ENCODE results near the gene CTNS.

Gene CTNS

DNA sequence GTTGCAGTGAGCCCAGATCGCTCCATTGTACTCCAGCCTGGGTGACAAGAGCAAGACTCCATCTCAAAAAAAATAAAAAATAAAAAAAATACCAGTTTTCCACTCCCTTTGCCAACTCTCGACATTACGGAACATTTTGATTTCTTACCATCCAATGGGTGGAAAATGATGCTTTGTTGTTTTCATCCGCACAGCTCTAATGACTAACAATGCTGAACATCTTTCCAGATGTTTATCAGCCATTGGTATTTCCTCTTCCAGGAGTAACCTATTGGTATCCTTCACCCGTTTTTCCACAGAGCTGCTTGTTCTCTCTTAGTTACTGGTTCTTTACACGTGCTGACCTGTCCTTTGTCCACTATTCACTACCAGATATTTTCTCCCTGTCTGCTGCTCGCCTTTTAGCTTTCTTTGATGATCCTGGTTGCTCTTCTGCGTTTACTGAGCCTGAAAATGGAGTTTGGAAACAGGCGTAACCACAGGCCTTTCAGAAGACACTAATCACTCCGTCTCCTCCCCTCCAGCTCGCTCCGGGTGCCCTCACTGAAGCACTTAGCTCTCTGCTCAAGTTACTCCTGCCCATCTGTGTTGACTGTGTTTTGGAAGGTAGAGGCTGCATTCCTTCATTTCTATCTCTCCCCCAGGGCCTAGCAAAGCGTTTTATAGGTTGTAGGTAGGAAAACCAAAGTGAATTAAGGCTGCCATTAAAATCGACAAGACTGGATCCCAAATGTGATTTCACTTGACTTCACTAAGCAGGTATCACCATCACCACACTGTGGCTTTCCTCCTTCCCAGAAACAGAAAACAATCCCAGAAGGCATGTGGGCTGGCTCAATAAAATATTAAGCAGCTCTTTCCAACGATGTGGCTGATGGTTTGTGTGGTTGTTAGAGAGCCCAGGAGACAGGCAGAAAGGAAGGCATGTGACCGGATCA lies 9.5 kb upstream of the CTNS start:
- DNase-seq, result no peak

DNA sequence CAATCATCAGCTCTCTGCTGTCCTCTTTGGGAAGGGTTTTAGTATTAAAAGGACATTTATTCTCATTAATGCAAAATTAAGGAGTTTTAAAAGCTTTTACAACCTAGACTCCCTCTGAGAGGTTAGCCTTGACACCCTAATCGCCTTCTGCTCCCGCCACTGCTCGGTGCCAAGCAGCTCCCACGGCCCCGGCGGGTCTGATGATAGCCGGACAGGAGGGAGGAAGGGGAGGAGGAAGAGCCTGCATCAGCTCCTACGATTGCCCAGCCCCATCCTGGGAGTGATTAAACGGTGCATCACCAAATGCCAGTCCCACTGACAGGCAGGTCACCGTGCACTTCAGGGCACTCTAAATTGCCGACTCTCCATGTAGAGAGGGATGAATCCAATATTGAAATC lies 8.8 kb upstream of the CTNS start:
- DNase-seq, result no peak

DNA sequence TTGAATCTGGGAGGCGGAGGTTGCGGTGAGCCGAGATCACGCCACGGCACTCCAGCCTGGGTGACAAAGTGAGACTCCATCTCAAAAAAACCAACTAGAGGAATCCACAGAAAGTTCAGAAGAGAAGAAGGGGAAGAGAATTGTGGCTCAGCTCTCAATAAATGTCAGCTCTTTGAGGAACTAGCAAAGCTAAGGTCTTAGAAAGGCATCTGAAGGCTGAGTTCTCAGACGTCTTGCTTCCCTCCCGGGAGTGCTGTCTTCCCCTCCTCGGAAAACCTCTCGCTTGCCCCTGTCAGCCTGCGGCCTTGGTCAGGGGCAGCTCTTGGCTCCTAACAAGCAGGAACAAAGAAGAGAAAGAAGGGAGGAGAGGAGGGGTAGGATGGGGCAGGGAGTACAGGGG lies 5.8 kb upstream of the CTNS start:
- no peak for DNase-seq

DNA sequence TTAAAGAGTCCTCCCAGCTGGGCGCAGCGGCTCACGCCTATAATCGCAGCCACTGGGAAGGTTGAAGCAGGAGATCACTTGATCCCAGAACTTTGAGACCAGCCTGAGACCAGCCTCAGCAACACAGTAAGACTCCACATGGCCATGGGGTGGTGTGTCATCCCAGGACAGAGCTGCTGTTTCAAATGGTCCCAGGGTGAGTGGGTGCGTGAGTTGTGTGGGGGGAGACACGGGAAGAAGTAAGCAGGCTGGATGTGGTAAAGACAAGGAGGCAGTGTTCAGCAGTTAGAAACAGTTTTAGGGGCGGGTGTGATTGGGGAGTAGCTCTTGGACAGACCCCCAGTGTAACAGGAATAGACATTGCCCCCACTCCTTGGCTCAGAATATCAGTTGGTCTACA lies 4.3 kb upstream of the CTNS start:
- no peak for DNase-seq

DNA sequence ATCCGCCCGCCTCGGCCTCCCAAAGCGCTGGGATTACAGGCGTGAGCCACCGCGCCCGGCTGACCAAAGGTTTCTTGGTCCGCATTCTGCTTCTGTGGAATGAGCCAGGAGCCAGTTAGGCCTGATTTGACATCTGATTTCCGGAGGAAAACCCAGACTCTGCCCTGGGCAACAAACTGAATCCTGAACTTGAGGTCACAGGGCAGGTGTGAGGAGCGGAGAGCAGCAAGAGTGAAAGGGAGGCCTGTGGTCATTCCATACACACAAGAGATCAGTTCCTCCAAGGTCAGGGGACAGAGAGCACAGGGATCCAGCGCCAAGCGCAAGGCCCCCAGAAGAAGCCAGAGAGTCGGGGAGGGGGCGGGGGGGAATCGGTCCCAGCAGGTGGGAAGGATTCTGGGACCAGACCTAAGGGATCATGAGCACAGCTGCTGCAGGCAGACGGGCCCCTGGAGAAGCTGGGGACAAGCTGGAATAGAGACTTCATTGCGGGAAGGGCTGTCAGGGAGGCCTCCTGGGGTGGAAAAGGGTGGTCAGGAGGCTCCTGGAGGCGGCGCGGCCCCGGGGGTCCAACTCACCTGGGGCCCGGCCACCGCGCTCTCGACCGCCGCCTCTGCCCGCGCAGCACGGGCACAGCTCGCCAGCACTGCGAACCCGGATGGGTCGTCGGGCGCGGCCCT lies 946 bp upstream of the CTNS start:
- DNase-seq, result peak; percentile 42

DNA sequence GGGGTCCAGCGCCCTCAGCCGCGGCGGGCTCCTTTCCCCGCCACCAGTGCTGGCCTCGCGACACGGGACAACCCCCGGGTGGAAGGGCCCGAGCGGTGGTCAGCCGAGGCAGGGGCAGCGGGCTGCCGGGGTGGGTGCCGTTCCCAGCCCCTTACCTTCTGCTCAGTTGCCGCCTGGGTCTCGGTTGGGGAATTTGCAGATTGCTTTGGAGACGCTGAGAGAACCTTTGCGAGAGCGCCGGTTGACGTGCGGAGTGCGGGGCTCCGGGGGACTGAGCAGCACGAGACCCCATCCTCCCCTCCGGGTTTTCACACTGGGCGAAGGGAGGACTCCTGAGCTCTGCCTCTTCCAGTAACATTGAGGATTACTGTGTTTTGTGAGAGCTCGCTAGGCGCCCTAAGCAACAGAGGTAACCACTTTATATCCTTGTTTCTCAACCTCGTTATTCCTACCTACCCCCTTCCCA lies 381 bp downstream of the CTNS start:
- DNase-seq, result no peak

DNA sequence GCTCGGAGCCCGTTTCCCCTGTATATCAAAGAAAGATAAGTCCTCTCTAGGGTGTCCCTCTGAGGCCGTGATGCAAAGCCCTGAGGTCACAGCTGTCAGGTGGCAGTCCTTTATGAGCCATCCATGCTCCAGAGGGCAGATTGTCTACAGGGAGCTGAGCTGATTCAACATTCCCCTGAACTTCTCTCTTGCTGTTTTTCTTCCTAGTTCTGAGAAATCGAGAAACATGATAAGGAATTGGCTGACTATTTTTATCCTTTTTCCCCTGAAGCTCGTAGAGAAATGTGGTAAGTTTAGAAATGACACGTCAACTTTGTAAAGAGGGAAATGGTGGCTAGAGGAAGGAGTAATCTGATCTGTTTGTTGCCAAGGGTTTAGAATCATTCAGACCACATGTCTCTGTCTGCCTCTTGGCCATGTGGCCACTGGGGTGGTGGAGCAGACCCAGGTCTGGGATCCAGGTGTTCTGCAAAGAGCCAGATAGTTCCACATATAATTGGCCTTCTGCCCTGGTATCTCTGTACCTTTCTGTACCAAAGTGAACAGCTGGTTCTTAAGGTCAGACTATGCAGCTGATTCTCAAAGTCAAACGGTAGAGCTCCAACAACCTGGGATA lies 3.5 kb downstream of the CTNS start:
- peak; percentile 84 for DNase-seq

DNA sequence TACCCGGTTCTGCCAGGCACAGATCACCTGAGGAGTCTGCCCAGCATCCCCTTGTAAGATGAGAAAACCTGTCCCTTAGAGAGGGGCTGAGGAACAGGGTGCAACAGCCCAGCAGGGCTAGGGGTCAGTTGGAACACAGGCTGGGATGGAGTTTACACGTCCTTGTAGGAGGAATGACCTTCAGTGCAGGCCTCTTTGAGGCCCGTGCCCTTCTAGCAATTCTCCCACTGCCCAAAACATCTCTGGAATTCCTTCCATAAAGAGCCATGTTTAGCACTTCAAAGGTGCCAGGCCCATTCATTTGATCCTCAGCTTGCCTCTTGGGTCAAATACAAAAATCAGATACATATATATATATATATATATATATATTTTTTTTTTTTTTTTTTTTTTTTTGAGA lies 4.5 kb downstream of the CTNS start:
- no peak for DNase-seq

DNA sequence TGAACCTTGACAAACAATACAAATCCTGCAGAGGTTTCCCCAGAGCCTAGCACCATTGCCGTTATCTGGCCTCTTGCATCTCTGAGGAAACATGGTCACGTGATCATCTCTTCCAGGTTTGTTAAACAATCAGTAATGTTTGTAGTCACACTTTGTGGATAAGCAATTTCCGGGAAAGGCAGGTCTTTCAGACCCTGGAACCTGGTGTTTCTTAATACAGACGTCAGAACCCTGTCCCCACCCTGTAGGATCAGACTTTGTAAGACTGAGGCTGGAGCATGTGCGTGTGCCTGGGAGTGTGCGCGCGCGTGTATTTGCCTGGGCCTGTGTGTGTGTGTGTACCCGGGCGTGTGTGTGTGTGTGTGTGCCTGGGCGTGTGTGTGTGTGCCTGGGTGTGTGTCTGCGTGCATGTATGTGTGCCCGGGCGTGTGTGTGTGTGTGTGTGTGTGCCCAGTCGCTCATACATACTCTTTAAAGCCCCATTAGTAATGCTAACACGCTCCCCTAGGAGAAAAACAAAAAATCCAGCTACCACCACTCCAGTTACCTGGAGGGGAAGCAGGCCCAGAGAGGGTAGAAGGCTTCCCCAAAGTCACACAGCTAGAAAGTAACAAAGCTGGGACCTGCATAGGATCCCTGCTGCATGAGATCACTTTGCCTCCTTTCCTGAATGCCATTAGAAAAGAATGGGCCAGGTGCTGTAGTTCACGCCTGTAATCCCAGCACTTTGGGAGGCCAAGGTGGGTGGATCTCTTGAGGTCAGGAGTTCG lies 5.3 kb downstream of the CTNS start:
- DNase-seq, result no peak

DNA sequence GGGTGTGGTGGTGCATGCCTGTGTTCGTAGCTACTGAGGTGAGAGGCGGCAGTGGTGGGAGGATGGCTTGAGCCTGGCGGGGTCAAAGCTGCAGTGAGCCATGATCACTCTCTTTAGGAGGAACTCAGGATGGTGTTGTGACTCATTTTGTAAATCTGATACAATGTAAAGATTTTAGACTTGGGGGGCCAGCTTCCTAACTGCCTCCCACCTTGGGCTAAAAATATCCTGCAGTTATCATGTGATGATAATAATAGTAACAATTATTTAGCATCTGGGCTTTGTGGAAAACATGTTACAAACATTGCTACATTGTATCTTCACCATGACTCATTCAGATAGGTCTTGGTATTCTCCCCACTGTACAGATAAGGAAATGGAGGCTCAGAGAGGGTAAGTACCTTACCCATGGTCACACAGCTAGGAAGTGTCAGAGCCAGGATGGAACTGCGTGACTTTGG lies 7.4 kb downstream of the CTNS start:
- DNase-seq, result no peak

DNA sequence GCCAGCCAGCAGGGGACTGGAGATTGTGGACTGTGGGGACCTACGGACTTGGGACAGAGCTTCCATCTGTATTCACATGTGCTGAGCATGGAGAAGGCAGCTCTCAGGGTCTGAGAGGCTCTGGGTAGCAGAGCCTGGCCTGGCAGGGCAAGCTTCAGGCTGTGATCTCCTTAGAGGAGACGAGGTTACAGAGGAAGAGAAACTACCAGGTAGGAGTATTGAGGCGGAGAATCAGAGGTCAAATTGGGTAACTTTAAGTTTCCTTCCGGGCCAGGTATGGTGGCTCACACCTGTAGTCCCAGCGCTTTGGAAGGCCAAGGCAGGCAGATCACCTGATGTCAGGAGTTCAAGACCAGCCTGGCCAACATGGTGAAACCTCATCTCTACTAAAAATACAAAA lies 8.8 kb downstream of the CTNS start:
- no peak for DNase-seq

DNA sequence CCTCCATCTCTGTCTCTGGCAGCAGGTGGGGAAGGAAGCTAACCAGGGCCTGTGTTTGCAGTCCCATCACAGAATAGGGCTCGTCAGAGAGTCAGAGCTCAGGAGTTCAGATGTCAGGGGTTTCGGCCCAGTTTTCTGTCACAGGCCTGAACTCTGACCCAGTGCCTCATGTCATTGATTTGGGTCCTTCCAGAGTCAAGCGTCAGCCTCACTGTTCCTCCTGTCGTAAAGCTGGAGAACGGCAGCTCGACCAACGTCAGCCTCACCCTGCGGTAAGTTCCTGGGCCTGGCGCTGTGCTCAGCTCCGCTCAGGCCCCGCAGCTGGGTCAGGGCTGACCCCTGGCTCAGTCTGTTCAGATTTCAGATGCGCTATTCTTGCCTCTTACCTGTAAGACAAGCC lies 10.7 kb downstream of the CTNS start:
- DNase-seq, result no peak

DNA sequence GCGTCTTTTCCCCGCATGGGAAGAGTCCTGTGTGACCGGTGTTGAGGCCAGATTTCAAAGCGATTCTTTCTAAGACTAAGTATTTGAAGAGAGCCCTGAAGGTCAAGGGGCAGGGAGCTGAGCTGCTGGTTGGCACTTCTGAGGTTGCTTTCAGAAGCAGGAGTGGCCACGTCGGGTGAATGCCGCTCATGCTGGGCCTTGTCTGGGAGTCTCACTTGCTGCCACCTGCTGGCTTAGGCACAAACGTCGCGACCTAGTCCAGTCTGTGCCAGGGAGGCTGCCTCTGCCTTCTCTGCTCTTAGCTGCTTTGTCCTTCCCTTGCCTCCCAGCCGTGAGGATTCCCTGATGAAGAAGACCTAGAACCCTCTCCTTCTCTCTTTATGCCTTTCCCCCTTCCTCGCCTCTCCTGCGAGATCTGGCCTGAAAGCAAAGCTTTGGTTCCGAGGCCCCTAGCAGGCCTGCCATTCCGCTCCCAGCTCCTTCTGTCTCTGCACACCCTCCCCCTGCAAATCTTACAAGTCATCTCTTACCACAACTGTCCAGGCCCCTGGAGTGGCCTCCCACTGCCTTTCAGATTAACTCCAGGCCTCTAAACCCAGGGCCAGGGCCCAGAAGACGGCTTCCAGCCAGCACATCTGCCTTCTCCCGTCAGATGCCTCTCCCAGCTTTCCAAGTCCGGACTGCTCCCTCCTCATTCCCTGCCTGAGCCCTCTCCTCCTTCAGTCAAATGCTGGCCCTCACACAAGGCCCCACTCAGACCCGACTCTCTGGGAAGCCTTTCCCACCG lies 11.4 kb downstream of the CTNS start:
- peak; percentile 47 for DNase-seq

DNA sequence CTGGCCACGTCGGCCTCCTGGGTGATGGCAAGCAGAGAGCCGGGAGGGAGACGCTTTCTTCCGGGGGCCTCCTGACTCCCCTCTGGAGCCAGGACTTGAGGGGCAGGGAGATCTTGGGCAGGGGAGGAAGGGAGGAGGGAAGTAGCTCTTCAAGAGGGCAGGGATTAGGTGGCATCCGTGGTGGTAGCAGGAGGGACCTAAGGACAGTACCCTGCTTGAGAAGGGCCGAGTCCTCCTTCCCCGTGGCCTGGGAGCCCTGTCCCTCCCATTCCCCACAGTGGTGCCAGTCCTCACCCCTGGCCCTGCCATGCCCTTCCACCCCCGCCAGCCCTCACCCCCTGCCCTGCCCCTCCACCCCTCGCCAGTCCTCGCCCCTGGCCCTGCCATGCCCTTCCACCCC lies 19.2 kb downstream of the CTNS start:
- DNase-seq, result no peak

DNA sequence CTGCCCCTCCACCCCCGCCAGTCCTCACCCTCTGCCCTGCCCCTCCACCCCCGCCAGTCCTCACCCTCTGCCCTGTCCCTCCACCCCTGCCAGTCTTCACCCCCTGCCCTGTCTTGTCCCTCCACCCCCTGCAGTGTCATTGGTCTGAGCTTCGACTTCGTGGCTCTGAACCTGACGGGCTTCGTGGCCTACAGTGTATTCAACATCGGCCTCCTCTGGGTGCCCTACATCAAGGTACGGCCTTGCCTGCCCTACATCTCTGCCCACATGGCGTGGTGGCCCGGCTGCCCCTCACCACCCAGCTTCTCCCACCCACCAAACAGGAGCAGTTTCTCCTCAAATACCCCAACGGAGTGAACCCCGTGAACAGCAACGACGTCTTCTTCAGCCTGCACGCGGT lies 19.8 kb downstream of the CTNS start:
- no peak for DNase-seq

DNA sequence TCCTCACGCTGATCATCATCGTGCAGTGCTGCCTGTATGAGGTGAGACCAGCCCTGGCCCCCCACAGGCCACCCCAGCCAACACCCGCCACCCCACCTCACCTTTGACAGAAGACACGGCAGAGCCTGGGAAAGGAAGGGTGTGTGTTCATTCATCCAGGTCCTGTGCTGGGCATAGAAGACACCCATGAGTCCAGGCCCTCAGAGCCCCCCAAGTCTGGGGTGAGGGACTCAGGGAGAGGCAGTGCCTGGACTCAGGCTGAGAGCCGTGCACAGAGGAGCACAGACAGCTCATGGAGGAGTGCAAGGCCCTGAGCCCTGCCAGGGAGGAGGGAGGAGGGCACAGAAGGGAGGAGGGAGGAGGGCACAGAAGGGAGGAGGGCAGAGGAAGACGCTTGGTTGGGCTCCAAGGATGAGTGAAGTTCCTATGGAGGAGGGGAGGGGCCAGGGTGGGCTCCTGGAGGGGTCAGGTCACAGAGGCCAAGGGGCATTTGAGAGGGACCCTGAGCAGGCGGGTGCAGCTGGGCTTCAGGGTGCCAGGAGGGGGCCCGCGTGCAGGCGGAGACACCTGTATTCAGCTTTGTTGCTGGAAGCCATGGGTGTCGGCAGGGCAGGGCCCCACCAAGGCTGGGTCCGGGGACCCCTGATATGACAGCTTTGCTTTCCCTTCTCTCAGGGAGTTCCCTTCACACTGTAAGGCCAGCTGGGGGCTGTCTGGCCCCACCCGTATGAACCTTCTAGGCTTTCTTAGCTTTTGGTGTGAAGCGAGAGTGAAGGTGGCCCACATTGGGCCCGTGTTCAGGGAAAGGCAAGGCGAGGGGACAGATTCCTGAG lies 20.4 kb downstream of the CTNS start:
- no peak for DNase-seq

DNA sequence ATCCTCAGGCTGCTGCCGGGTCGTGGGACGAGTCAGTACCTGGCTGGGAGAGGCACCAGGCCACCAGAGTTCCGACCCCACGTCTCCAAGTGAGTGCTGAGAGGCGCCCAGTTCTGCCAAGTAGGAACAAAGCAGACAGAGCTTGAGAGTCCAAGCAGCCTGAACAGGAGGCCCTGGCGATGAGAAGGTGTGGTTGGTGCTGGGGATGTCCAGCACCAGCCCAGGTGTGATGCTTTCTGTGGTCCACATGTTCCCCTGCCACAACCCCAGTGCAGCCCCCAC lies 21.0 kb downstream of the CTNS start:
- no peak for DNase-seq

DNA sequence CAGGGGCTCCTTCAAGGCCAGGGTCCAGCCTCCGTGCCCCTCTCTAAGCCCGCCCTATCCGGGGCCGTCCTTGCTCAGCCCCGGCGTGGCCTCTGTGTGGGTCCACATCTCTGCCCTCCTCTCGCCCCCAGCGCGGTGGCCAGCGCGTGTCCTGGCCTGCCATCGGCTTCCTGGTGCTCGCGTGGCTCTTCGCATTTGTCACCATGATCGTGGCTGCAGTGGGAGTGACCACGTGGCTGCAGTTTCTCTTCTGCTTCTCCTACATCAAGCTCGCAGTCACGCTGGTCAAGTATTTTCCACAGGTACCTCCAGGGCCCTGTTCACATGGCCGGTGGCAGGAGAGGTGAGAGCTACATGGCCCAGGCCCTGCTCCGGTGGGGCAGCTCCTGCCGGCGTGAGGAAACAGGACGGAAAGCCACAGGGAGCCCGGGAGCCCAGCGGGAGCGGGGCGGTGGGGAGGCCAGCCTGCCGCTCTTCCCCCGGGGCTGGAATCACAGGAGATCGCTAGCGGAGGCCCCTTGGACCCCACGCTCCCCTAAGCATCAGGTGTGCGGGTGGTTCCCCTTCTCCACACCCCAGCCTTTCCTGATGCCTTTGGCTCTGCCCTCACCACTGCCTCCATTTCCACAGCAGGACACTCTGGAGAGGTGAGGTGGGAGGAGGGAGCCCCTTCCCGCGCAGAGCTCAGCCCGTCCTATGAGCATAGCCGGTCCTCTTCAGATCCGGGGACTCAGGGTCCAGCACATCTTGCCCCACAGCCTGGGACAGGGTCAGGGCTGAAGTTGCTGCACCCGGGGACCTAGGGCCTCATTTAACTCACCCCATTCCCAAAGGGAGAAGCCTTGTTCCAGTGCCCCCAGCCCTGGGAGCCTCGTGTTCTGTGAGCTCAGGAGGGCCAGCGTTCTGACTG lies 21.6 kb downstream of the CTNS start:
- DNase-seq, result no peak

DNA sequence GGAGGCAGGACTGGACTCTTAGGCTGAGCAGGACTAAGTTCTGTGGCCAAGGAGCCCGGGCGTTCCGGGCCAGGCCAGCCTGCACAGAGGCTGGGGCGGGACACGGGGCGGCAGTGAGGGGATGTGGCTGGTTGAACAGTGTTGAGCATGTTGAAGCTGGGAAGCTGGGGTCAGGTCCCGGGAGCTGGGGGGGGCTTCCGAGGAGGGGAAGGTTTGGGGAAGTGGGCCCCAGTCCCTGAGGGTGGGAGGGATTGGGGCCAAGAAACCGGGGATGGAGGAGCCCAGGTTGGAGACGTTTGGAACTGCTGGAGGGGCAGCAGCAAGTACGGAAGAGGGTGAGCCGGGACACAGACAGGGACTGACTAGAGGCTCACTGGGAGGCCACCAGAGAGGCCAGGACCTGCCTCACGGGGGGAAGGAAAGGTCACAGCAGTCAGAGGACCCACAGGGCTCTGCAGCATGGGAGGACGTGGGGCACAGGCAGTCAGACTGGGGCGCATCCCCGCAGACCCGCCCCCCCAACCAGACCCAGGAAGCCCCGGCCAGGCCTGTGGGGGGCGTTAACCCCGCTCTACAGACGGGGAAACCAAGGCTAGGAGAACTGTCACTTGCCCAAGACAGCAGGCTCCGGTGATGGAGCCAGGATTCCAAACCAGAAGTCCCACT lies 22.4 kb downstream of the CTNS start:
- no peak for DNase-seq

Measured in RPMI8226 (cell line).